GM12878 (cell line): Measurements from ENCODE around the gene PRX. TPM values are rescaled to one million over a fixed set of nuclear protein-coding genes. Genes with fewer than 3 reads are reported as not detected.
A peak's percentile ranks its signal among the peaks of the same experiment; 100 is the strongest.

ENCODE experiments used
- ATAC-seq: fragments of 200-7000 bp; cut with Tn5 transposase; 3 replicates; pipeline ENCODE4 v1.9.1; 2020; ENCODE audit warnings: mild to moderate bottlenecking, moderate library complexity
- BruUV-seq: library from RNA; stranded (reverse); fragments of 400-500 nt; replicated peaks from 2 replicates; lab custom pipeline; 2021; lab: Mats Ljungman, UMichigan
- CTCF ChIA-PET: fragments of 300-600 bp; sonication (Branson Sonifier 250); formaldehyde crosslinking; extraction: SDS; loops from one replicate; lab custom pipeline; 2021; ENCODE audit warnings: inconsistent platforms; lab: Yijun Ruan, JAX
- POLR2A ChIA-PET: fragments of 350-600 bp; formaldehyde crosslinking; extraction: SDS; loops from one replicate; lab custom pipeline; 2021; ENCODE audit warnings: inconsistent platforms; lab: Charles Lee
- RAD21 ChIA-PET: fragments of 300-600 bp; sonication (Branson Sonifier 250); formaldehyde crosslinking; loops from one replicate; lab custom pipeline; 2023; ENCODE audit warnings: antibody characterized with exemption; ENCODE audit not compliant: unreplicated experiment; lab: Charles Lee
- SMC1A ChIA-PET: fragments of 300-600 bp; sonication (Branson Sonifier 250); formaldehyde crosslinking; loops from one replicate; lab custom pipeline; 2023; ENCODE audit not compliant: unreplicated experiment, uncharacterized antibody; lab: Charles Lee
- DNase-seq: peaks from one replicate; pipeline ENCODE4 v3.0.0-alpha.2; 2011; ENCODE audit warnings: low read depth, low spot score
- FAIRE-seq: peaks from 3 replicates; lab custom pipeline; 2011; peaks lifted over from hg19 to GRCh38; lab: Jason Lieb, UNC
- H2AFZ ChIP-seq: 2 replicates; pipeline ENCODE4 v1.6.0; 2011; ENCODE audit warnings: low read depth, low read length, control low read depth; ENCODE audit not compliant: control insufficient read depth
- H3K27ac ChIP-seq: 2 replicates; pipeline ENCODE4 v1.5.1; 2011; ENCODE audit warnings: control low read depth; ENCODE audit not compliant: control insufficient read depth, insufficient read depth
- H3K27me3 ChIP-seq, 2 experiments: replicated peaks in 1 of 2; 2 replicates each; pipeline versions ENCODE4 v1.6.0 to v1.6.1; 2011; ENCODE audit warnings: low read length in 1 of 2; ENCODE audit not compliant: control insufficient read depth in 2 of 2, insufficient read depth in 2 of 2
- H3K36me3 ChIP-seq, 2 experiments: 2 replicates each; pipeline ENCODE4 v1.5.1; 2011; ENCODE audit warnings: low read length in 1 of 2; ENCODE audit not compliant: control insufficient read depth in 2 of 2, insufficient read depth in 2 of 2
- H3K4me1 ChIP-seq: 2 replicates; pipeline ENCODE4 v1.6.1; 2011; ENCODE audit warnings: mild to moderate bottlenecking, low read length, moderate library complexity, mixed read lengths; ENCODE audit not compliant: control insufficient read depth, insufficient read depth
- H3K4me2 ChIP-seq: 2 replicates; pipeline ENCODE4 v1.6.0; 2011; ENCODE audit warnings: control low read depth; ENCODE audit not compliant: control insufficient read depth, insufficient read depth
- H3K4me3 ChIP-seq: fragments of 200-600 bp; sonication (generic); 2 replicates; pipeline ENCODE4 v1.5.1; 2016
- H3K79me2 ChIP-seq: 2 replicates; pipeline ENCODE4 v1.6.0; 2011; ENCODE audit warnings: low read length; ENCODE audit not compliant: control insufficient read depth, insufficient read depth
- H3K9ac ChIP-seq: 2 replicates; pipeline ENCODE4 v1.8.0; 2011; ENCODE audit warnings: low read length, control low read depth, mixed read lengths; ENCODE audit not compliant: control insufficient read depth, insufficient read depth
- H3K9me3 ChIP-seq: replicated peaks from 3 replicates; pipeline ENCODE4 v1.5.1; 2011; ENCODE audit warnings: mild to moderate bottlenecking, low read length; ENCODE audit not compliant: control insufficient read depth, insufficient read depth
- H4K20me1 ChIP-seq: 2 replicates; pipeline ENCODE4 v1.6.0; 2011; ENCODE audit not compliant: control insufficient read depth, insufficient read depth
- NBN ChIP-seq: fragments of 450-650 bp; IDR thresholded peaks from 2 replicates; pipeline ENCODE4 v1.6.1; 2016
- ZBTB4 ChIP-seq: fragments of 450-650 bp; formaldehyde crosslinking; IDR thresholded peaks from 2 replicates; pipeline ENCODE4 v1.4.0; 2022; ENCODE audit warnings: mild to moderate bottlenecking, moderate library complexity
- WGBS: methylation state at CpG from one replicate; pipeline ENCODE4 v1.1.6; 2016; ENCODE audit warnings: low lambda C conversion rate; ENCODE audit not compliant: insufficient replicate concordance, insufficient coverage; ENCODE audit errors: missing lambda C conversion rate; 5-methylcytosine and 5-hydroxymethylcytosine counted together
- in situ Hi-C: fragments of 300-500 bp; cut with MboI; formaldehyde crosslinking; loops from 9 replicates; pipeline ENCODE4 v1.14.3; 2018; ENCODE audit warnings: mixed read lengths
- intact Hi-C: fragments of 100-400 bp; cut with micrococcal nuclease; formaldehyde crosslinking; loops from one replicate; pipeline ENCODE4 v1.14.2; 2022; ENCODE audit not compliant: unreplicated experiment
- polyA plus RNA-seq, 11 experiments: library from polyadenylated mRNA; depleted of rRNA in 4 of 11; unstranded in 6 of 11; stranded (reverse) in 5 of 11; fragments of >200 nt; fragmentation: Nextera tagmentation in 4 of 11; fragmentation: Illumina TruSeq in 1 of 11; extraction: Ambion mirVana in 4 of 11; extraction: Trizol in 1 of 11; gene quantifications; 1 replicate in 1 of 11; 2 replicates in 10 of 11; pipeline versions ENCODE4 v1.2.1 to v1.2.3, GENCODE V29; 2011 to 2016; ENCODE audit warnings: inconsistent platforms in 2 of 11, missing spikeins in 2 of 11, low read depth in 1 of 11
- total RNA-seq, 4 experiments: library from RNA; depleted of rRNA in 3 of 4; stranded (reverse); fragments of >200 nt in 3 of 4; fragmentation: Illumina TruSeq in 1 of 4; extraction: Trizol in 1 of 4; gene quantifications; 2 replicates each; pipeline versions ENCODE4 v1.2.1 to v1.2.3, GENCODE V29; 2013 to 2021

PRX gene
- total and polyA plus RNA-seq, 10 of the 15 experiments (the other 5 are each of a cell fraction or from before 2014, with no cell fraction given): 0.02 to 1.4 (median 0.54) TPM; not detected in 1

GRCh38 chr19:40418040-40418439 lies 4.9 kb upstream of the PRX start:
- BruUV-seq: no TSS peak
- no peak overlapping the region for H2AFZ ChIP-seq
- H3K9ac ChIP-seq: no peak overlapping the region
- POLR2A ChIA-PET: interaction anchor here (1.4 to 2.8 kb wide), 2 partner anchors 10 to 14 kb away, joined by 3 to 12 read pairs; no protein-coding TSS in a partner anchor
- ATAC-seq (no peak), DNase-seq (no peak), FAIRE-seq (no peak)
- H3K4me2 ChIP-seq: no peak overlapping the region
- H4K20me1 ChIP-seq: no peaks in the 10 kb centered on the region
- CTCF ChIA-PET: interaction anchor here (0.5 to 5.6 kb wide), 3 partner anchors 11 to 15 kb away, joined by 3 to 52 read pairs (median 3); no protein-coding TSS in a partner anchor
- in situ Hi-C loops: no loop called here
- peaks cover 22% of the 10 kb centered on the region for H3K4me1 ChIP-seq
- no peak for TF ChIP-seq ZBTB4 (CRISPR knock-in tag)
- TF ChIP-seq NBN: 0 out of 2 replicates have a peak, but pooled peaks have one; percentile 24
- no peaks in the 10 kb centered on the region for H3K27me3 ChIP-seq
- H3K4me3 ChIP-seq: no peak overlapping the region
- peaks cover 0 to 3% of the 10 kb centered on the region in 2 experiments; a peak in 2 of 4 replicates for H3K36me3 ChIP-seq
- RAD21 ChIA-PET: interaction anchor here (0.8 to 1.5 kb wide), 2 partner anchors 25 to 46 kb away, joined by 3 to 4 read pairs; no protein-coding TSS in a partner anchor
- no peaks in the 10 kb centered on the region for H3K9me3 ChIP-seq
- H3K27ac ChIP-seq: no peak overlapping the region
- WGBS: 93% methylated on average over 3 of the region's 3 CpGs
- intact Hi-C loops: loop anchor here (5.0 kb wide), 1 partner anchor 61 kb away; no protein-coding TSS in a partner anchor
- SMC1A ChIA-PET: no interaction called here
- H3K79me2 ChIP-seq: peaks cover 10% of the 10 kb centered on the region
